ENCODE data around the gene AKAP13. TPM values are rescaled to one million over a fixed set of nuclear protein-coding genes. Genes with fewer than 3 reads are reported as not detected.
A peak's percentile ranks its signal among the peaks of the same experiment; 100 is the strongest.

Gene AKAP13
- polyA plus RNA-seq, 1 donor from 2014 or later: 10.0 TPM

DNA sequence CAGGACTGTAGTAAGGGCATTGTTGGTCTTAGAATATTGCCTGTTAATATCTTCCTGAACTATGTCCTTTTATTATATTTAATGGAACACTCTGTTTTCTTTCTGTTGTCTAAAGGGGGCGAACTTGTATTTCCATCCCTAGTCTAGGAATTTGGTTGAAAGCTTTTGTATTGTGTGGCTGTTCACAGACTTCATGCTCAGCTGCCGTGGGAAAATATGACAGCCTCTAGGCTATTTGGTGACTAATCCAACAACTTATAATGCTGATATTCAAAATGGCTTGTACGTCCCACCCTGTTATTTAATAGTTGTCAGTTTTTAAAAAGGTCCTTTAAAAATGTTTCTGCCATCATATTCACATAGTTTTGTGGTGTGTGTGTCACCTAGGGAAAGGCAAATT lies 211.7 kb downstream of the AKAP13 start:
- no peak overlapping the region for H3K4me2 ChIP-seq (ENCODE audit: low read length)
- no peak overlapping the region for H3K27ac ChIP-seq (ENCODE audit: low read length)
- no peaks in the 10 kb centered on the region for H3K27me3 ChIP-seq (ENCODE audit: insufficient read depth, low read depth, low read length)
- H3K9ac ChIP-seq (ENCODE audit: low read length): no peak overlapping the region
- H2AFZ ChIP-seq (ENCODE audit: low read depth, low read length): no peak overlapping the region
- H3K4me3 ChIP-seq (ENCODE audit: low read length): no peak overlapping the region
- H3F3A ChIP-seq (ENCODE audit: insufficient read depth, low read length, poor library complexity, severe bottlenecking): no peaks in the 10 kb centered on the region
- no peaks in the 10 kb centered on the region for H3K9me2 ChIP-seq (ENCODE audit: insufficient read depth, low read length)
- no peaks in the 10 kb centered on the region for H3K79me2 ChIP-seq (replicated peaks; ENCODE audit: insufficient read depth, low read length)
- no peaks in the 10 kb centered on the region for H4K20me1 ChIP-seq (ENCODE audit: insufficient read depth)
- TF ChIP-seq, protein P1, sequence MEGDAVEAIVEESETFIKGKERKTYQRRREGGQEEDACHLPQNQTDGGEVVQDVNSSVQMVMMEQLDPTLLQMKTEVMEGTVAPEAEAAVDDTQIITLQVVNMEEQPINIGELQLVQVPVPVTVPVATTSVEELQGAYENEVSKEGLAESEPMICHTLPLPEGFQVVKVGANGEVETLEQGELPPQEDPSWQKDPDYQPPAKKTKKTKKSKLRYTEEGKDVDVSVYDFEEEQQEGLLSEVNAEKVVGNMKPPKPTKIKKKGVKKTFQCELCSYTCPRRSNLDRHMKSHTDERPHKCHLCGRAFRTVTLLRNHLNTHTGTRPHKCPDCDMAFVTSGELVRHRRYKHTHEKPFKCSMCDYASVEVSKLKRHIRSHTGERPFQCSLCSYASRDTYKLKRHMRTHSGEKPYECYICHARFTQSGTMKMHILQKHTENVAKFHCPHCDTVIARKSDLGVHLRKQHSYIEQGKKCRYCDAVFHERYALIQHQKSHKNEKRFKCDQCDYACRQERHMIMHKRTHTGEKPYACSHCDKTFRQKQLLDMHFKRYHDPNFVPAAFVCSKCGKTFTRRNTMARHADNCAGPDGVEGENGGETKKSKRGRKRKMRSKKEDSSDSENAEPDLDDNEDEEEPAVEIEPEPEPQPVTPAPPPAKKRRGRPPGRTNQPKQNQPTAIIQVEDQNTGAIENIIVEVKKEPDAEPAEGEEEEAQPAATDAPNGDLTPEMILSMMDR (IDR thresholded peaks at IDR 0.05; ENCODE audit: poor library complexity, severe bottlenecking): peak; percentile 40
- TF ChIP-seq MXI1 (conservative IDR thresholded peaks at IDR 0.05; ENCODE audit: poor library complexity, severe bottlenecking): no peak
- H3K36me3 ChIP-seq (ENCODE audit: insufficient read depth, low read length): no peaks in the 10 kb centered on the region
- H3K9me3 ChIP-seq (ENCODE audit: low read length): no peaks in the 10 kb centered on the region

DNA sequence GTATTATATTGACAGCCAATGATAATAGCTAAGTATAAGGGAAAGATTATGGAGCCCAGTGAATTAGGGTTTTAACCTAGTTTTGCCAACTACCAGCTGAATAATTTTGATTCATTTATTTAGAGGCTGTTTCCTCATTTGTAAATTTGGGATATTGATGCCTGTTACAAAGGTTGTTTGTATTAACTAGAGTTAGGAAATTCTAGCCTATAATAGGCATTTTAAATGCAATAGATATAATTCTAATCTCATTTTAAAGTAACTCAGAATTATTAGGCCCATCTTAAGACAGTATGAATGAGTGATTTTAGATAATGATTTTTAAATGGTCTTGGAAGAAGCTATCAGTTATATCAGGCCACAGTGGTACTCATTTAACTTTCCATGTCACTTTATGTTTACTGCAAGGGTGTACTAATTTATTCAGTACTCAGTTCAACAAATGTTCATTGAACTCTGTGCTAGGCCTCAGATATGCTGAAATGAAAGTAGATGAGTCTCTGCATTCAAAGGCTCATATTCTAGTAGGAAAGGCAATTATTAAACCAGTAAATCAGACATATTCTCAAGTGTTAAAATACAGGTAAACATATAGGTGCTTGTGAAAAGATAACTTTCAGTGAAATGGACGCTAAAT lies 213.5 kb downstream of the AKAP13 start:
- H3K9ac ChIP-seq (ENCODE audit: low read length): no peak overlapping the region
- TF ChIP-seq POLR2AphosphoS5 (IDR thresholded peaks at IDR 0.05) (no peak), EP300 (conservative IDR thresholded peaks at IDR 0.05; ENCODE audit: poor library complexity, severe bottlenecking) (no peak), TAF1 (IDR thresholded peaks at IDR 0.05; ENCODE audit: low read depth) (no peak), MXI1 (conservative IDR thresholded peaks at IDR 0.05; ENCODE audit: poor library complexity, severe bottlenecking) (no peak), SMC3 (conservative IDR thresholded peaks at IDR 0.05; ENCODE audit: poor library complexity) (no peak), RAD21 (conservative IDR thresholded peaks at IDR 0.05) (no peak), EZH2 (IDR thresholded peaks at IDR 0.05; ENCODE audit: borderline replicate concordance, insufficient read depth, low read length, poor library complexity, severe bottlenecking) (no peak)
- TF ChIP-seq, protein P2, sequence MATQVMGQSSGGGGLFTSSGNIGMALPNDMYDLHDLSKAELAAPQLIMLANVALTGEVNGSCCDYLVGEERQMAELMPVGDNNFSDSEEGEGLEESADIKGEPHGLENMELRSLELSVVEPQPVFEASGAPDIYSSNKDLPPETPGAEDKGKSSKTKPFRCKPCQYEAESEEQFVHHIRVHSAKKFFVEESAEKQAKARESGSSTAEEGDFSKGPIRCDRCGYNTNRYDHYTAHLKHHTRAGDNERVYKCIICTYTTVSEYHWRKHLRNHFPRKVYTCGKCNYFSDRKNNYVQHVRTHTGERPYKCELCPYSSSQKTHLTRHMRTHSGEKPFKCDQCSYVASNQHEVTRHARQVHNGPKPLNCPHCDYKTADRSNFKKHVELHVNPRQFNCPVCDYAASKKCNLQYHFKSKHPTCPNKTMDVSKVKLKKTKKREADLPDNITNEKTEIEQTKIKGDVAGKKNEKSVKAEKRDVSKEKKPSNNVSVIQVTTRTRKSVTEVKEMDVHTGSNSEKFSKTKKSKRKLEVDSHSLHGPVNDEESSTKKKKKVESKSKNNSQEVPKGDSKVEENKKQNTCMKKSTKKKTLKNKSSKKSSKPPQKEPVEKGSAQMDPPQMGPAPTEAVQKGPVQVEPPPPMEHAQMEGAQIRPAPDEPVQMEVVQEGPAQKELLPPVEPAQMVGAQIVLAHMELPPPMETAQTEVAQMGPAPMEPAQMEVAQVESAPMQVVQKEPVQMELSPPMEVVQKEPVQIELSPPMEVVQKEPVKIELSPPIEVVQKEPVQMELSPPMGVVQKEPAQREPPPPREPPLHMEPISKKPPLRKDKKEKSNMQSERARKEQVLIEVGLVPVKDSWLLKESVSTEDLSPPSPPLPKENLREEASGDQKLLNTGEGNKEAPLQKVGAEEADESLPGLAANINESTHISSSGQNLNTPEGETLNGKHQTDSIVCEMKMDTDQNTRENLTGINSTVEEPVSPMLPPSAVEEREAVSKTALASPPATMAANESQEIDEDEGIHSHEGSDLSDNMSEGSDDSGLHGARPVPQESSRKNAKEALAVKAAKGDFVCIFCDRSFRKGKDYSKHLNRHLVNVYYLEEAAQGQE (IDR thresholded peaks at IDR 0.05; ENCODE audit: borderline replicate concordance): no peak
- TF ChIP-seq, protein P1 (IDR thresholded peaks at IDR 0.05; ENCODE audit: poor library complexity, severe bottlenecking): no peak
- no peaks in the 10 kb centered on the region for H3K79me2 ChIP-seq (replicated peaks; ENCODE audit: insufficient read depth, low read length)
- H4K20me1 ChIP-seq (ENCODE audit: insufficient read depth): no peaks in the 10 kb centered on the region
- H2AFZ ChIP-seq (ENCODE audit: low read depth, low read length): no peak overlapping the region
- no peaks in the 10 kb centered on the region for H3K9me2 ChIP-seq (ENCODE audit: insufficient read depth, low read length)
- H3K4me2 ChIP-seq (ENCODE audit: low read length): no peak overlapping the region
- H3K9me3 ChIP-seq (ENCODE audit: low read length): no peaks in the 10 kb centered on the region
- no peak overlapping the region for H3K27ac ChIP-seq (ENCODE audit: low read length)
- no peak overlapping the region for H3K4me3 ChIP-seq (ENCODE audit: low read length)
- H3K36me3 ChIP-seq (ENCODE audit: insufficient read depth, low read length): no peaks in the 10 kb centered on the region
- H3F3A ChIP-seq (ENCODE audit: insufficient read depth, low read length, poor library complexity, severe bottlenecking): no peaks in the 10 kb centered on the region
- H3K27me3 ChIP-seq (ENCODE audit: insufficient read depth, low read depth, low read length): no peaks in the 10 kb centered on the region

Data from neural cell (in vitro differentiated cells).